MCF 10A (cell line): ENCODE measurements around the gene NTM. TPM values are rescaled to one million over a fixed set of nuclear protein-coding genes. Genes with fewer than 3 reads are reported as not detected.

Experiments used
- BruUV-seq: library from RNA; stranded (reverse); fragments of 400-500 nt; replicated peaks from 2 replicates; lab custom pipeline; 2021; lab: Mats Ljungman, UMichigan
- CTCF ChIA-PET: fragments of 300-600 bp; sonication (Branson Sonifier 250); formaldehyde crosslinking; extraction: SDS; loops from one replicate; lab custom pipeline; 2021; ENCODE audit warnings: antibody characterized with exemption, inconsistent platforms; lab: Yijun Ruan, JAX
- POLR2A ChIA-PET: fragments of 300-600, 350-650 bp; sonication (Branson Sonifier 250); formaldehyde crosslinking; extraction: SDS; loops from one replicate; lab custom pipeline; 2020; ENCODE audit warnings: antibody characterized with exemption, inconsistent platforms; lab: Yijun Ruan, JAX
- DNase-seq: peaks from one replicate; pipeline ENCODE4 v3.0.0-alpha.2; 2018; ENCODE audit not compliant: unreplicated experiment
- H3K27ac Mint-ChIP-seq: one replicate; pipeline ENCODE4 v1.8.0; 2022; ENCODE audit warnings: mild to moderate bottlenecking, low read depth, mixed read lengths; ENCODE audit not compliant: unreplicated experiment
- H3K27me3 Mint-ChIP-seq: one replicate; pipeline ENCODE4 v1.8.0; 2022; ENCODE audit warnings: mixed read lengths; ENCODE audit not compliant: insufficient read depth, unreplicated experiment
- H3K36me3 Mint-ChIP-seq: one replicate; pipeline ENCODE4 v1.8.0; 2022; ENCODE audit warnings: mild to moderate bottlenecking, moderate library complexity, mixed read lengths; ENCODE audit not compliant: insufficient read depth, unreplicated experiment
- H3K4me1 Mint-ChIP-seq: one replicate; pipeline ENCODE4 v1.8.0; 2022; ENCODE audit warnings: mixed read lengths; ENCODE audit not compliant: insufficient read depth, unreplicated experiment
- H3K4me3 Mint-ChIP-seq: one replicate; pipeline ENCODE4 v1.8.0; 2022; ENCODE audit warnings: mild to moderate bottlenecking, moderate library complexity, mixed read lengths; ENCODE audit not compliant: unreplicated experiment
- H3K9me3 Mint-ChIP-seq: one replicate; pipeline ENCODE4 v1.8.0; 2022; ENCODE audit warnings: mixed read lengths; ENCODE audit not compliant: unreplicated experiment
- CTCF ChIP-seq: fragments of 200-600 bp; IDR thresholded peaks from one replicate; pipeline ENCODE4 v1.8.0; 2022; ENCODE audit warnings: antibody characterized with exemption, mild to moderate bottlenecking; ENCODE audit not compliant: unreplicated experiment
- intact Hi-C: fragments of 100-400 bp; cut with micrococcal nuclease; formaldehyde crosslinking; loops from 2 replicates; pipeline ENCODE4 v1.14.1; 2022
- total RNA-seq: library from RNA; stranded (reverse); gene quantifications from 2 replicates; pipeline ENCODE4 v1.2.3, GENCODE V29; 2022

Gene NTM
- total RNA-seq, 1 experiment from 2014 or later = not detected

GRCh38 chr11:131391176-131391575 is 20.8 kb downstream of the NTM start:
- no TSS peak for BruUV-seq
- TF ChIP-seq CTCF = no peak
- ChIA-PET CTCF (no interaction called here), POLR2A (no interaction called here)
- no peak overlapping the region for H3K4me3 Mint-ChIP-seq
- H3K27me3 Mint-ChIP-seq = no peaks in the 10 kb centered on the region
- no peak for DNase-seq
- no peak overlapping the region for H3K27ac Mint-ChIP-seq
- H3K36me3 Mint-ChIP-seq = no peaks in the 10 kb centered on the region
- intact Hi-C loops = no loop called here
- peaks cover 44% of the 10 kb centered on the region for H3K9me3 Mint-ChIP-seq
- no peaks in the 10 kb centered on the region for H3K4me1 Mint-ChIP-seq

DNA sequence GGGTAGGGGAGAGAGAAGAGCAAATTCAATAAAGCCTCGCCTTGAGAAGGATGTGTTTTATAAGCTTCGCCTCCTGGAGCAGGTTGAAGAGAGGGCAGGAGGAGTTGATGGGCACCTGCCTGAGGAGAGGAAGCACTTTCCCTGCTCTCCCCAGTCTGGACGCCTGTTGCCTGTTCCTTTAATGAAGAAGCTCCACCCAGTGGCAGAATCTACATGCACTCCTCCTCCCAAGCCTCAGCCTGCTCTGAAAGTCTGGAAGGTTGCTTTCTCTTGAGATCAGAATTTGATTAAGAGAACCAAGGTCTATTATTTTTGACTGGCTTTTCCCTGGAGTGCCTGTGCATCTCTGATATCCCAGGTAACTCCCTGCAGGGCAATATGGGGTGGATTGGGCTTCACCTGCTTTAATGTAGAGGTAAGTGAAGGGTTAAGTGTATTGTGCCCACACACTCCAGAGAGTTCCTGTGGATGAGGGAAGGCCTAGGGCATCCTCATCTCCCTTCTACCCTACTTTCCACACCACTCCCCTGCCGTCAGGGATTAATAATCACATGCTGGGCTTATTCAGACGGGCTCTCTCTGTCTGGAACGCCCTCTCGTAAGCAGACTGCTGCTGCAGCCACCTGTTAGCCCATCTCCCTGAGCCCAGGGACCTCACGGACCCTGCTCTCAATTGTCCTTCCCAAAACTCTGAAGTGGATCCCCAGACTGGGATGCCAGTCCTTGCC is 22.3 kb downstream of the NTM start:
- no peak overlapping the region for H3K4me3 Mint-ChIP-seq
- POLR2A ChIA-PET = interaction anchor here (0.7 kb wide), 1 partner anchor 34 kb away, joined by 3 read pairs; no protein-coding TSS in a partner anchor

GRCh38 chr11:131393691-131394090 is 23.3 kb downstream of the NTM start:
- no peak for TF ChIP-seq CTCF
- H3K4me3 Mint-ChIP-seq = no peak overlapping the region
- intact Hi-C loops = no loop called here
- no peaks in the 10 kb centered on the region for H3K27me3 Mint-ChIP-seq
- no peaks in the 10 kb centered on the region for H3K4me1 Mint-ChIP-seq
- peaks cover 30% of the 10 kb centered on the region for H3K9me3 Mint-ChIP-seq
- BruUV-seq = no TSS peak
- DNase-seq = no peak
- CTCF ChIA-PET = interaction anchor here (0.6 kb wide), 1 partner anchor 395 kb away, joined by 3 read pairs; no protein-coding TSS in a partner anchor
- H3K27ac Mint-ChIP-seq = no peak overlapping the region
- POLR2A ChIA-PET = no interaction called here
- H3K36me3 Mint-ChIP-seq = no peaks in the 10 kb centered on the region

More for the DNA sequence above, 22.3 kb downstream of the NTM start:
- no peak for TF ChIP-seq CTCF
- H3K36me3 Mint-ChIP-seq = no peaks in the 10 kb centered on the region
- H3K9me3 Mint-ChIP-seq = peaks cover 30% of the 10 kb centered on the region
- intact Hi-C loops = no loop called here
- BruUV-seq = no TSS peak
- no peaks in the 10 kb centered on the region for H3K27me3 Mint-ChIP-seq
- H3K4me1 Mint-ChIP-seq = no peaks in the 10 kb centered on the region
- CTCF ChIA-PET = no interaction called here
- H3K27ac Mint-ChIP-seq = no peak overlapping the region
- DNase-seq = no peak

- Mint-ChIP-seq H3K4me3 (no peak overlapping the region), H3K36me3 (no peaks in the 10 kb centered on the region), H3K27me3 (no peaks in the 10 kb centered on the region), H3K27ac (no peak overlapping the region), H3K9me3 (peaks cover 22% of the 10 kb centered on the region), H3K4me1 (no peaks in the 10 kb centered on the region)
- intact Hi-C loops = no loop called here
- CTCF ChIA-PET = no interaction called here
- no peak for TF ChIP-seq CTCF
- POLR2A ChIA-PET = no interaction called here
- DNase-seq = no peak
- no TSS peak for BruUV-seq
Observed at GRCh38 chr11:131397675-131398074, 27.3 kb downstream of the NTM start.
